Stomach (tissue), 9 donors: ENCODE data around the gene GAGE10. TPM values are rescaled to one million over a fixed set of nuclear protein-coding genes. Genes with fewer than 3 reads are reported as not detected.
A peak's percentile ranks its signal among the peaks of the same experiment; 100 is the strongest.
"Not testable (repeated sequence)": the region's sequence is repeated elsewhere in the genome, so short reads cannot be mapped to it uniquely, and the experiment has no call there.

Source experiments
- DNase-seq, 2 donors: peaks; one replicate each; pipeline versions ENCODE4 v3.0.0 to v3.0.0-alpha.2; 2013 to 2019
- H3K27ac ChIP-seq, 5 donors: fragments of 200-600 bp in 4 of 5; sonication (generic) in 4 of 5; one replicate each; pipeline ENCODE4 v1.5.1; 2013 to 2019; ENCODE audit warnings: mild to moderate bottlenecking in 1 of 5, moderate library complexity in 1 of 5
- H3K27me3 ChIP-seq, 3 donors: fragments of 200-600 bp; sonication (generic); one replicate each; pipeline ENCODE4 v1.5.1; 2017 to 2019; ENCODE audit warnings: mixed run types in 1 of 3
- H3K36me3 ChIP-seq, 4 donors: fragments of 200-600 bp; sonication (generic); 1 replicate in 3 of 4; 2 replicates in 1 of 4; pipeline ENCODE4 v1.5.1; 2016 to 2019
- H3K4me1 ChIP-seq, 4 donors: fragments of 200-600 bp; sonication (generic); one replicate each; pipeline ENCODE4 v1.5.1; 2016 to 2019
- H3K4me3 ChIP-seq, 4 donors: fragments of 200-600 bp; sonication (generic) in 3 of 4; one replicate each; pipeline ENCODE4 v1.5.1; 2016 to 2019; ENCODE audit warnings: mild to moderate bottlenecking in 1 of 4
- H3K9me3 ChIP-seq, 4 donors: fragments of 200-600 bp; sonication (generic); one replicate each; pipeline ENCODE4 v1.5.1; 2016 to 2019
- EP300 ChIP-seq: sonication (generic); formaldehyde crosslinking; IDR thresholded peaks from one replicate; pipeline ENCODE4 v1.6.1; 2017; ENCODE audit warnings: antibody characterized with exemption
- POLR2A ChIP-seq, 4 donors: fragments of 450-650 bp; IDR thresholded peaks; one replicate each; pipeline ENCODE4 v1.6.1; 2016; ENCODE audit warnings: antibody characterized with exemption in 4 of 4, control low read depth in 2 of 4, mild to moderate bottlenecking in 1 of 4, moderate library complexity in 1 of 4
- POLR2AphosphoS5 ChIP-seq, 3 donors: sonication (generic); formaldehyde crosslinking; IDR thresholded peaks; one replicate each; pipeline ENCODE4 v1.6.1; 2016; ENCODE audit warnings: antibody characterized with exemption in 3 of 3
- WGBS, 5 donors: extraction: QIAGEN DNeasy Blood & Tissue Kit in 3 of 5; methylation state at CpG; one replicate each; pipeline versions ENCODE4 v1.1.5 to v1.1.7; 2013 to 2018; 5-methylcytosine and 5-hydroxymethylcytosine counted together
- intact Hi-C: fragments of 100-400 bp; cut with DNase I; formaldehyde crosslinking; loops from one replicate; pipeline ENCODE4 v1.15.1; 2023; ENCODE audit warnings: low total_unique reads
- polyA plus RNA-seq, 3 donors: library from polyadenylated mRNA; stranded (reverse); fragments of 200-250 nt; gene quantifications; one replicate each; pipeline ENCODE4 v1.2.3, GENCODE V29; 2013
- total RNA-seq, 5 donors: library from RNA; depleted of rRNA; stranded (reverse); fragments of >200 nt; gene quantifications; one replicate each; pipeline versions ENCODE4 v1.1.0 to v1.2.3, GENCODE V29; 2014 to 2016
- TF ChIP-seq, protein P1 (sequence below), 7 experiments: fragments of 450-650 bp in 4 of 7; fragments of 200-600 bp in 3 of 7; sonication (generic) in 3 of 7; IDR thresholded peaks; one replicate each; pipeline ENCODE4 v1.5.1; 2016 to 2019; ENCODE audit warnings: antibody characterized with exemption in 7 of 7, control low read depth in 2 of 7, mild to moderate bottlenecking in 1 of 7
- donor health status: healthy with polysubstance abuse.
- donor health status: Bipolar disorder and iron deficiency.
- donor health status: healthy.

The GAGE10 gene
- total and polyA plus RNA-seq, 8 donors: not detected

DNA sequence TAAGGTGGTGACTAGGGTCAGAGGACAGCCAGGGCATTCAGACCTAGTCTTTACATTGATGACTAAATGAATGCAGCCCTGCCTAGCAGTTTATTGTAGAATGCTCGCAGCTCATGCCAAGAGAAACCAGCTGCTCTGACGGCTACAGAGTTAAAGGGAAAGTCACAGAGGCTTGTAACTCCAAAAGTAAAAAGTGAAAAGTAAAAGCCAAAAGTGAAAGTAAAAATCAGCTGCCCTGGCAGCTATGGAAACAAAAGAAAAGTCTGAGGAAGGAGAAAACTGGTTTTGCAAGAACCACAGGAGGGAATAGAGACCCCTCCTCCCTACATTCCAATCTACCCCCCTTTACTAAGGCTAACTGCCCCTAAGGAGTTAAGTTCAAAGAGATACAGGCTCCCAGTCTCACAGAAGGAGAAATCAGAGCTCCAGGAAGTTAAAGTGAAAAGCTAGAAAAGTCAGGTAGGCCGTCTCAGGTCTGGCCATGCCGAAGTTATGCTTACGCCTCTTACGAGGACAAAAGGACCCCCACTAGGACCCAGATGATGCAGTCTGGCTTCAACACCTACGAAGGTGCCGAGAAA lies 6.0 kb downstream of the GAGE10 start:
- 7 to 23% (median 13%) methylated on average over 8 of the region's 8 CpGs for WGBS, 5 donors
- peak in 1 of 2 donors; percentile 65 for DNase-seq

DNA sequence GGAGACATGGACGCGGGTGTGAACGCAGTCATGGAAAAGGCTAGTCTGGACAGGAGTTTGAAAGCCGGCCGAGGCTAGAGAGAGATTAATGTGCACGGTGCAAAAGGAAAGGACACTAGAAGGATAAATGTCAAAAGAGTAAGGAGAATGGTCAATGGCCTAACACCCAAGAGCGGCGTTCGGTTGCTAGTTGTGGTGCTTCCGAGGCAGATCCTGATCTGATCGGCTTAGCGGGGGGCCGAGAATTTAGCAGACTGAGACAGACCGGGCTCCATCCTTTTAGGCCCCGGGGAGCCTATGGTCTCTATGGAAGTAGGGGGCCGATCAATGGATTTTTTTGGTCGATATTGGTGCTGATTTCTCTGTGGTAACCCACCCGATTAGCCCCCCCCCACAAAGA lies 6.9 kb downstream of the GAGE10 start:
- no peak for DNase-seq
- TF ChIP-seq POLR2A (IDR thresholded peaks at IDR 0.05) (no peak), EP300 (no peak), POLR2AphosphoS5 (IDR thresholded peaks at IDR 0.05) (no peak)
- TF ChIP-seq, protein P1, sequence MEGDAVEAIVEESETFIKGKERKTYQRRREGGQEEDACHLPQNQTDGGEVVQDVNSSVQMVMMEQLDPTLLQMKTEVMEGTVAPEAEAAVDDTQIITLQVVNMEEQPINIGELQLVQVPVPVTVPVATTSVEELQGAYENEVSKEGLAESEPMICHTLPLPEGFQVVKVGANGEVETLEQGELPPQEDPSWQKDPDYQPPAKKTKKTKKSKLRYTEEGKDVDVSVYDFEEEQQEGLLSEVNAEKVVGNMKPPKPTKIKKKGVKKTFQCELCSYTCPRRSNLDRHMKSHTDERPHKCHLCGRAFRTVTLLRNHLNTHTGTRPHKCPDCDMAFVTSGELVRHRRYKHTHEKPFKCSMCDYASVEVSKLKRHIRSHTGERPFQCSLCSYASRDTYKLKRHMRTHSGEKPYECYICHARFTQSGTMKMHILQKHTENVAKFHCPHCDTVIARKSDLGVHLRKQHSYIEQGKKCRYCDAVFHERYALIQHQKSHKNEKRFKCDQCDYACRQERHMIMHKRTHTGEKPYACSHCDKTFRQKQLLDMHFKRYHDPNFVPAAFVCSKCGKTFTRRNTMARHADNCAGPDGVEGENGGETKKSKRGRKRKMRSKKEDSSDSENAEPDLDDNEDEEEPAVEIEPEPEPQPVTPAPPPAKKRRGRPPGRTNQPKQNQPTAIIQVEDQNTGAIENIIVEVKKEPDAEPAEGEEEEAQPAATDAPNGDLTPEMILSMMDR (IDR thresholded peaks at IDR 0.05): no peak
- H3K9me3 ChIP-seq: no peaks in the 10 kb centered on the region
- intact Hi-C loops: no loop called here
- H3K4me3 ChIP-seq: no peak overlapping the region
- peaks cover 0 to 13% (median 5%) of the 10 kb centered on the region in 4 donors for H3K4me1 ChIP-seq
- no peaks in the 10 kb centered on the region for H3K27me3 ChIP-seq
- H3K27ac ChIP-seq: peak overlapping the region in 2 of 5 donors; percentile 70 to 78
- H3K36me3 ChIP-seq: no peaks in the 10 kb centered on the region
- whole genome bisulfite sequencing, 5 donors: 67 to 84% (median 79%) methylated on average over 17 to 18 of the region's 18 CpGs

More for the DNA sequence above, 6.0 kb downstream of the GAGE10 start:
- H3K27ac ChIP-seq: peak overlapping the region; percentile 44 to 78 (median 70)
- no peaks in the 10 kb centered on the region for H3K36me3 ChIP-seq
- peaks cover 0 to 13% (median 5%) of the 10 kb centered on the region in 4 donors for H3K4me1 ChIP-seq
- no peaks in the 10 kb centered on the region for H3K27me3 ChIP-seq
- intact Hi-C loops: no loop called here
- H3K9me3 ChIP-seq: no peaks in the 10 kb centered on the region
- TF ChIP-seq POLR2AphosphoS5 (IDR thresholded peaks at IDR 0.05) (no peak), EP300 (no peak), POLR2A (IDR thresholded peaks at IDR 0.05) (no peak)
- TF ChIP-seq, protein P1 (IDR thresholded peaks at IDR 0.05): no peak
- H3K4me3 ChIP-seq: peak overlapping the region; percentile 30 to 36 (median 34)

- 72 to 83% (median 75%) methylated on average over 1 to 2 of the region's 2 CpGs for WGBS, 5 donors
- Histone ChIP-seq H3K4me3 (no peak overlapping the region), H3K4me1 (peaks cover 0 to 13% (median 5%) of the 10 kb centered on the region in 4 donors), H3K36me3 (no peaks in the 10 kb centered on the region), H3K27ac (no peak overlapping the region), H3K9me3 (no peaks in the 10 kb centered on the region), H3K27me3 (no peaks in the 10 kb centered on the region)
- TF ChIP-seq POLR2AphosphoS5 (IDR thresholded peaks at IDR 0.05): no peak
- TF ChIP-seq POLR2A (IDR thresholded peaks at IDR 0.05): no peak
- TF ChIP-seq, protein P1 (IDR thresholded peaks at IDR 0.05): no peak
- no peak for TF ChIP-seq EP300
- no peak for DNase-seq
- intact Hi-C loops: no loop called here
These were observed 8.7 kb downstream of the GAGE10 start for GRCh38 chrX:49312176-49312575.

DNA sequence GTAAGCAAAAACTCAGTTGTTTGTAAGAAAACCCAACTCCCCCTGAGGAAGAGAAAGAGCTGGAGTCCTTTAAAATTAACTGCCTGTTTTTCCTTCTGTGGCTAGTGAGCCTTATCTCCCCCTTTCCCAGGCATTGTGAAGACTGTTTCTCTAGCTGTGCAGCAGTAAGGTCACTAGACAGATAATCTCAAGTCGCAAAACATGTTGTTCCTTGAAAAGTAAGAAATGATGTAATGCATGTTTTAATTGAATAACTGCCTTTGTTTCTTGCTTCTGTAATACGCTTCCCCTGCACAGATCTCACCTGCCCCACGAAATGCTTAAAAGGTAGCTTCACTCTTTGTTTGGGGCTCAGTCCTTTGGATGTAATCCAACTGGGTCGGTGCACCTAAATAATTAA lies 12.6 kb downstream of the GAGE10 start:
- no peak overlapping the region for H3K27ac ChIP-seq
- intact Hi-C loops: no loop called here
- H3K4me3 ChIP-seq: no peak overlapping the region
- no peaks in the 10 kb centered on the region for H3K4me1 ChIP-seq
- no peaks in the 10 kb centered on the region for H3K9me3 ChIP-seq
- no peaks in the 10 kb centered on the region for H3K27me3 ChIP-seq
- WGBS, 5 donors: 31 to 44% (median 40%) methylated on average over 4 of the region's 4 CpGs
- no peak for DNase-seq
- TF ChIP-seq EP300 (no peak), POLR2AphosphoS5 (IDR thresholded peaks at IDR 0.05) (no peak), POLR2A (IDR thresholded peaks at IDR 0.05) (no peak)
- TF ChIP-seq, protein P1 (IDR thresholded peaks at IDR 0.05): no peak
- no peaks in the 10 kb centered on the region for H3K36me3 ChIP-seq

DNA sequence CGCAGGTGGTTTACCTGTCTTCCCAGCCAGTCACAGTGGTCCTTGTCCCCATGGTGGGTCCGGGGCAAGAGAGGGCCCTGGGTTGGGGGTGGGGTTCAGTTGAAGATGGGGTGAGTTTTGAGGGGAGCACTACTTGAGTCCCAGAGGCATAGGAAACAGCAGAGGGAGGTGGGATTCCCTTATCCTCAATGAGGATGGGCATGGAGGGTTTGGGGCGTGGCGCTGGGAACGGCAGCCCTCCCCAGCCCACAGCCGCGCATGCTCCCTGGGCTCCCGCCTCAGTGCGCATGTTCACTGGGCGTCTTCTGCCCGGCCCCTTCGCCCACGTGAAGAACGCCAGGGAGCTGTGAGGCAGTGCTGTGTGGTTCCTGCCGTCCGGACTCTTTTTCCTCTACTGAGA lies 18.3 kb downstream of the GAGE10 start, which contains the start of gene GAGE12J:
TSS of gene GAGE12J (plus strand) at position 301 of the 400 bp plus-strand sequence. CDS start 1,157 bp downstream, outside the sequence.
- WGBS, 5 donors: 100% methylated on average over 1 of the region's 16 CpGs; no CpG with 5 or more reads in 3 of the 5 donors
- H3K9me3 ChIP-seq, H3K4me3 ChIP-seq, H3K27me3 ChIP-seq, H3K27ac ChIP-seq, intact Hi-C loops, H3K36me3 ChIP-seq, DNase-seq, H3K4me1 ChIP-seq: not testable (repeated sequence)

DNA sequence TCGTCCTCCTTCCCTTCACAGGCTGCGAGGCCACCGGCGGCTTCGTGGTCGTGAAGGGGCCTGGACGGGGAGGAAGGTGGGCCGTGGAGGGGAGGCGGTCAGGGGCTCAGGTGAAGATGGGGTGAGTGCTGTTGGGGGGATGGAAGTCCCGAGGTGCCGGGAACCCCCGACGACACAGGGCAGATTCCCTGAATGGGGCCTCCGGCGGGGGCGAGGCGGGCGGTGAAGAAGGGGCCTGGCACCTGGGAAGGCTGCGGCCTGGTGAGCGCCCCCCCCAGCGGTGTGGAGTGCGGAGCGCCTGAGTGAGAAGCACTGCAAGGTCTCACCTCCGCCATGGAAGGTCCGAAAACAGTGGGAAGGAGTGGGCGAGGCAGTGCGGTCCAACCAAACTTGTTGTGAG lies 18.8 kb downstream of the GAGE10 start:
- H3K27ac ChIP-seq, DNase-seq, H3K9me3 ChIP-seq, H3K4me1 ChIP-seq, H3K4me3 ChIP-seq, intact Hi-C loops, H3K36me3 ChIP-seq, H3K27me3 ChIP-seq: not testable (repeated sequence)
- WGBS, 5 donors: 100% methylated on average over 1 of the region's 27 CpGs; no CpG with 5 or more reads in 4 of the 5 donors

DNA sequence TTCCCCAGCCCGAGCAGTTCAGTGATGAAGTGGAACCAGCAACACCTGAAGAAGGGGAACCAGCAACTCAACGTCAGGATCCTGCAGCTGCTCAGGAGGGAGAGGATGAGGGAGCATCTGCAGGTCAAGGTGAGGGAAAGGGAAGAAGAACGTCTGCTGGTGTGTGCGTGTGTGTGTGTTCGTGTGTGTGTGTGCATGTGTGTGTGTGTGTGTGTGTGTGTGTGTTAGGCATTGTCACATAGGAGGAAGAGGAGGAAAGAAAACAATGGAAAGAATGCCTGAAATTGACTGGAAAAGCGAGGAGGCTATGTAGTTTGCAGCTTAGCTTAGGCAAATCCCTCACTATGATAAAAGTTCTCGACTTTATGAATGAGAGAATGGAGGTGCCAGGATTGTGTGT lies 20.3 kb downstream of the GAGE10 start:
- H3K36me3 ChIP-seq, H3K4me1 ChIP-seq, H3K4me3 ChIP-seq, DNase-seq, H3K9me3 ChIP-seq, H3K27ac ChIP-seq, intact Hi-C loops, H3K27me3 ChIP-seq: not testable (repeated sequence)
- 50 to 85% (median 80%) methylated on average over 1 to 4 of the region's 7 CpGs; no CpG with 5 or more reads in 1 of the 5 donors for WGBS, 5 donors
